Upper lobe of left lung (tissue), 6 donors: ENCODE measurements around the gene IGSF9B. TPM values are rescaled to one million over a fixed set of nuclear protein-coding genes. Genes with fewer than 3 reads are reported as not detected.

ENCODE experiments used
- ATAC-seq, 2 donors: fragments of 200-7000 bp; cut with Tn5 transposase; one replicate each; pipeline ENCODE4 v1.9.1; 2022; ENCODE audit warnings: mild to moderate bottlenecking in 2 of 2, moderate library complexity in 2 of 2; ENCODE audit not compliant: low FRiP score in 2 of 2
- DNase-seq, 2 donors: peaks; one replicate each; pipeline ENCODE4 v3.0.0-alpha.2; 2019 to 2020
- H3K27ac ChIP-seq, 4 donors: fragments of 200-600 bp; sonication (generic); one replicate each; pipeline ENCODE4 v1.5.1; 2016 to 2019
- H3K27me3 ChIP-seq, 4 donors: fragments of 200-600 bp; sonication (generic); one replicate each; pipeline ENCODE4 v1.5.1; 2017 to 2019
- H3K36me3 ChIP-seq, 4 donors: fragments of 200-600 bp; sonication (generic); one replicate each; pipeline ENCODE4 v1.5.1; 2016 to 2019
- H3K4me1 ChIP-seq, 4 donors: fragments of 200-600 bp; sonication (generic); one replicate each; pipeline ENCODE4 v1.5.1; 2018 to 2019
- H3K4me3 ChIP-seq, 4 donors: fragments of 200-600 bp; sonication (generic); one replicate each; pipeline ENCODE4 v1.5.1; 2017 to 2019; ENCODE audit warnings: mild to moderate bottlenecking in 2 of 4, moderate library complexity in 1 of 4
- H3K9me3 ChIP-seq, 4 donors: fragments of 200-600 bp; sonication (generic); one replicate each; pipeline ENCODE4 v1.5.1; 2018 to 2019
- EP300 ChIP-seq, 4 donors: sonication (generic); formaldehyde crosslinking; IDR thresholded peaks; one replicate each; pipeline ENCODE4 v1.5.1; 2017; ENCODE audit warnings: antibody characterized with exemption in 4 of 4, control low read depth in 2 of 4
- POLR2A ChIP-seq, 4 donors: fragments of 450-650 bp; IDR thresholded peaks; one replicate each; pipeline ENCODE4 v1.5.1; 2016 to 2017; ENCODE audit warnings: antibody characterized with exemption in 4 of 4, mild to moderate bottlenecking in 2 of 4
- POLR2AphosphoS5 ChIP-seq, 2 donors: sonication (generic); formaldehyde crosslinking; IDR thresholded peaks; one replicate each; pipeline ENCODE4 v1.5.1; 2017; ENCODE audit warnings: antibody characterized with exemption in 2 of 2
- WGBS, 2 donors: methylation state at CpG; one replicate each; pipeline ENCODE4 v1.1.5; 2017 to 2018; 5-methylcytosine and 5-hydroxymethylcytosine counted together
- total RNA-seq, 6 donors: library from RNA; depleted of rRNA in 4 of 6; stranded (reverse); fragments of >200 nt in 4 of 6; gene quantifications; one replicate each; pipeline versions ENCODE4 v1.1.0 to v1.2.1, GENCODE V29; 2016 to 2021
- TF ChIP-seq, protein P1 (sequence below), 6 experiments: fragments of 450-650 bp in 4 of 6; fragments of 200-600 bp in 2 of 6; sonication (generic) in 2 of 6; IDR thresholded peaks; one replicate each; pipeline ENCODE4 v1.5.1; 2016 to 2019; ENCODE audit warnings: antibody characterized with exemption in 6 of 6
- donor health status: DM: no; HTN: no; CAD: no; lungs with moderate emphysema.
- donor health status: DM: no; HTN: yes; CAD: no; lungs with severe emphysema.

Gene IGSF9B
- total RNA-seq, 6 donors from 2014 or later, result 1.6 to 13.6 (median 5.3) TPM

DNA sequence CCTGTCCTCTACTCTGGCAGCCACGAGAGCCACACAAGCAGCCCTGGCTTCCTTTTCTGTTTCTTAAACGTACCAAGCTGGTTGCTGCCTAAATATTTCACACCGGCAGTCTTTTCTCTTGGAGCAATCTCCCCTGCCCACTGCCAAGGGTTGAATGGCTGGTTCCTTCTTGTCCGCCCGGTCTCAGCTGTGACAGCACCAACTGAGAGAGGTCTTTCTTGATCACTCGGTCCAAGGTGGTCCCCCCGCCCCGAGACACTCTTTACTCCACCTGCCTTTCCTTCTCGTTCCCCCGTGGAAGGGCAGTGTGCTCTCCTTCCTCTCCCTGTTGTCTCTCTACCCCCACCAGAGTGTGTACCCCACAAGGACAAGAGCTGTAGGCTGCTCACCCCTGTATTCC is 33.7 kb upstream of the IGSF9B start:
- 77 to 82% methylated on average over 10 of the region's 10 CpGs for WGBS, 2 donors
- Histone ChIP-seq H3K4me1 (no peaks in the 10 kb centered on the region), H3K27ac (no peak overlapping the region), H3K9me3 (no peaks in the 10 kb centered on the region), H3K36me3 (no peaks in the 10 kb centered on the region), H3K4me3 (no peak overlapping the region), H3K27me3 (no peaks in the 10 kb centered on the region)
- no peak for DNase-seq
- TF ChIP-seq, protein P1, sequence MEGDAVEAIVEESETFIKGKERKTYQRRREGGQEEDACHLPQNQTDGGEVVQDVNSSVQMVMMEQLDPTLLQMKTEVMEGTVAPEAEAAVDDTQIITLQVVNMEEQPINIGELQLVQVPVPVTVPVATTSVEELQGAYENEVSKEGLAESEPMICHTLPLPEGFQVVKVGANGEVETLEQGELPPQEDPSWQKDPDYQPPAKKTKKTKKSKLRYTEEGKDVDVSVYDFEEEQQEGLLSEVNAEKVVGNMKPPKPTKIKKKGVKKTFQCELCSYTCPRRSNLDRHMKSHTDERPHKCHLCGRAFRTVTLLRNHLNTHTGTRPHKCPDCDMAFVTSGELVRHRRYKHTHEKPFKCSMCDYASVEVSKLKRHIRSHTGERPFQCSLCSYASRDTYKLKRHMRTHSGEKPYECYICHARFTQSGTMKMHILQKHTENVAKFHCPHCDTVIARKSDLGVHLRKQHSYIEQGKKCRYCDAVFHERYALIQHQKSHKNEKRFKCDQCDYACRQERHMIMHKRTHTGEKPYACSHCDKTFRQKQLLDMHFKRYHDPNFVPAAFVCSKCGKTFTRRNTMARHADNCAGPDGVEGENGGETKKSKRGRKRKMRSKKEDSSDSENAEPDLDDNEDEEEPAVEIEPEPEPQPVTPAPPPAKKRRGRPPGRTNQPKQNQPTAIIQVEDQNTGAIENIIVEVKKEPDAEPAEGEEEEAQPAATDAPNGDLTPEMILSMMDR (IDR thresholded peaks at IDR 0.05), result no peak
- no peak for TF ChIP-seq EP300 (IDR thresholded peaks at IDR 0.05)
- no peak for TF ChIP-seq POLR2AphosphoS5 (IDR thresholded peaks at IDR 0.05)
- TF ChIP-seq POLR2A (IDR thresholded peaks at IDR 0.05), result no peak
- ATAC-seq, result no peak

DNA sequence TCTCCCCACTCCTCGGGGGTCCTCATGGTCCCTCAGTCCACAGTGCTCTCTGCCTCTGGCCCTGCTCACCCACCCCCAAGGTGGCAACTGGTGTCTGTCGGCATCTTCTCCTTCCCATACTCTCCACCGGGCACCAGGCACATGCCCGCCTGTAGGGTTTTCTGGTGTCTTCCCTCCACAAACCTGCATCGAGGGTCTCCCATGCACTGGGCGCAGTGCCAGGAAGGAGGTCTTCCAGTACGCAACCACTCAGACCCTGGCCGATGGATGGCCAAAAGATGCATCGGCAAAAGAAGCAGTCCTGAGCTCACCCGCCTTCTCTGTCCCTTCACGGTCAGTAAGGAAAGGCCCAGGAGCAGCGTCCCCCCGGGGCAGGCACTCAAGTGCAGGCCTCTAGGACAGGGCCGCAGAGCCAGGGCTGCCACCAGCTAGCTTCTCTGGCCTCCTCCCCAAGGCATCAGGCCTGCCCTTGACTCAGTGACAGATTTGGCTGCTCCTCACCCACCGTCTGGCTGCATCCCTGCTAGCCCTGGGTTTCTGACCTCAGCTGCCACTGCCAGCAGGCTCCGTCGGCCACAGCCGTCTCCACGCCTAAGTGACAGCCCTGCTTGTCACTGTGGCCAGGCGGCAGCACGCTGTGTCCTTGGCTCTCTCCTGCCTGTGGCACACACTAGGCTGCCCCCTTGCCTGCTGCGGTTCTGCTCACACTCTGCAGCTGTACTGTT is 32.1 kb upstream of the IGSF9B start:
- WGBS, 2 donors, result 82 to 86% methylated on average over 18 to 19 of the region's 22 CpGs
- ATAC-seq, result no peak
- no peak for DNase-seq
- no peaks in the 10 kb centered on the region for H3K9me3 ChIP-seq
- no peak for TF ChIP-seq POLR2A (IDR thresholded peaks at IDR 0.05)
- TF ChIP-seq EP300 (IDR thresholded peaks at IDR 0.05), result no peak
- no peak for TF ChIP-seq POLR2AphosphoS5 (IDR thresholded peaks at IDR 0.05)
- TF ChIP-seq, protein P1 (IDR thresholded peaks at IDR 0.05), result no peak
- H3K36me3 ChIP-seq, result no peaks in the 10 kb centered on the region
- no peak overlapping the region for H3K27ac ChIP-seq
- no peaks in the 10 kb centered on the region for H3K27me3 ChIP-seq
- H3K4me1 ChIP-seq, result no peaks in the 10 kb centered on the region
- H3K4me3 ChIP-seq, result no peak overlapping the region

DNA sequence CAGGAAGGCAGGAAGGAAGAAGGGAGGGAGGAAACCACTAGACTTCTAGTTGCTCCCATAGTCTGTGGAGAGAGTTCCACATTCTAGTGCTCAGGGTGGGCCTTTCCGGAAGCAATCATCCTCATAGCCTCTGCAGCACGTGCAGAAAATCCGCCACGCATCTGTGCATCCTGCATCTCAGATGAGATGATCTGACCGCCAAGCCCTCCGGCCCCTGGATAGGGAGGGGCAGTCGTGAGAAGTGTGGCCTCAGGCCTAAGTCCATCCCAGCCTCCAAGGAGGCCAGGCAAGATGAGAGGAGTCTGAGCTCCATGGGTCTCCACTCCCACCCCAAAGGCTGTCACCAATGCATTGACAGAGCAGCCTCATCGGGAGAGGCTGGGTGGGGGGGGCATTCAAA is 30.4 kb upstream of the IGSF9B start:
- H3K4me3 ChIP-seq, result no peak overlapping the region
- no peak overlapping the region for H3K27ac ChIP-seq
- no peaks in the 10 kb centered on the region for H3K27me3 ChIP-seq
- ATAC-seq, result no peak
- H3K4me1 ChIP-seq, result no peaks in the 10 kb centered on the region
- 78 to 83% methylated on average over 8 of the region's 8 CpGs for WGBS, 2 donors
- no peak for DNase-seq
- H3K9me3 ChIP-seq, result no peaks in the 10 kb centered on the region
- no peaks in the 10 kb centered on the region for H3K36me3 ChIP-seq
- no peak for TF ChIP-seq POLR2AphosphoS5 (IDR thresholded peaks at IDR 0.05)
- TF ChIP-seq, protein P1 (IDR thresholded peaks at IDR 0.05), result no peak
- no peak for TF ChIP-seq POLR2A (IDR thresholded peaks at IDR 0.05)
- no peak for TF ChIP-seq EP300 (IDR thresholded peaks at IDR 0.05)

DNA sequence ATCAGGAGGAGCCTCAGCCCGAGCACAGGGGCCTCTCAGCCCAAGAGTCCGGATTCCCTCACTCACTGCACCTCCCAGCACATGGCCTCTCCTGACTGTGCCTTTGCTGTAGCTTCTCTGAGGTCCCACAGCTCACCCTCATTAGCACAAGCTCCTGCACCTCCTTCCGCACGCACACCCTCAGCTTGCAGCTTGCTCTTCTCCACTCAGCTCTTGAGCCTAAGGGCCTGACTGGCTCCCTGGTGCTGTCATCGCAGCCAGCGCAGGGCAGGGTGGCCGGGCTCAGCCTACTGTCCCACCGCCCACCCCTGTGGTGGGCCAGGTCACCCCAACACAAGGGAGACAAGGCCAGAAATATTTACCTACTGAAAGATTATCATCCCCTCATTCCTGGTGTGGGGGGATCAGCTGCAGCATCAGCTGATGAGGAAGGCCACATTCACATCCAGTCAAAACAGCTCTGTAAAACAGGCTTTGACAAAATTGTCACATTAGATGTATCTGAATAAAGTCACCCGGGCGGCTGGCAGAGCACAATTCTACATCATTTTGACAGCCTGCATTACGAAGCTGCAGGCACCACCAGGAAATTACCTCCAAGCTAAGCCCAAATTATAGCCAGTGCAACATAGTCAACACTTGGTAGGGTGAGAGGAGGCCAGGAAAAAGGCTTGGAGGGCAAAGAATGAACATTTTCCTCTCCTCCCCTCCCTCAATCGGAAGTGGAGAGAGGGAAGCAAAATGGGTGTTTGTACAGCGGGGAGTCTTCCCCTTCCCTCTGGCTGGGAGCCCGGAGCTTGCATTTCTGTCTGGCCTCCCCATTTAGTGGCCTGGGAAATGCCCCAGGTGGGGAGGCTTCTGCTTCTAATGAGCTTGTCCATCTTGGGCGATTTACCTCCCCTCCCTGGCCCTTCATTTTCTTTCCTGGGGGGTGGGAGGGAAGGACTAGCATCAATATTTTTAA is 29.5 kb upstream of the IGSF9B start:
- TF ChIP-seq POLR2A (IDR thresholded peaks at IDR 0.05) (no peak), EP300 (IDR thresholded peaks at IDR 0.05) (no peak), POLR2AphosphoS5 (IDR thresholded peaks at IDR 0.05) (no peak)
- TF ChIP-seq, protein P1 (IDR thresholded peaks at IDR 0.05), result no peak
- no peak for ATAC-seq
- 75 to 83% methylated on average over 11 to 15 of the region's 15 CpGs for WGBS, 2 donors
- H3K27ac ChIP-seq, result no peak overlapping the region
- no peaks in the 10 kb centered on the region for H3K4me1 ChIP-seq
- H3K36me3 ChIP-seq, result no peaks in the 10 kb centered on the region
- H3K9me3 ChIP-seq, result no peaks in the 10 kb centered on the region
- no peak overlapping the region for H3K4me3 ChIP-seq
- H3K27me3 ChIP-seq, result no peaks in the 10 kb centered on the region
- DNase-seq, result no peak
